HG03457 (cell line): Measurements from ENCODE around the gene ADAM15.
A peak's percentile ranks its signal among the peaks of the same experiment; 100 is the strongest.

ENCODE experiments used
- ATAC-seq: cut with Tn5 transposase; IDR thresholded peaks from one replicate; pipeline ENCODE4 v1.9.1; 2021; ENCODE audit warnings: moderate number of reproducible peaks; ENCODE audit not compliant: unreplicated experiment

Gene ADAM15, protein sequence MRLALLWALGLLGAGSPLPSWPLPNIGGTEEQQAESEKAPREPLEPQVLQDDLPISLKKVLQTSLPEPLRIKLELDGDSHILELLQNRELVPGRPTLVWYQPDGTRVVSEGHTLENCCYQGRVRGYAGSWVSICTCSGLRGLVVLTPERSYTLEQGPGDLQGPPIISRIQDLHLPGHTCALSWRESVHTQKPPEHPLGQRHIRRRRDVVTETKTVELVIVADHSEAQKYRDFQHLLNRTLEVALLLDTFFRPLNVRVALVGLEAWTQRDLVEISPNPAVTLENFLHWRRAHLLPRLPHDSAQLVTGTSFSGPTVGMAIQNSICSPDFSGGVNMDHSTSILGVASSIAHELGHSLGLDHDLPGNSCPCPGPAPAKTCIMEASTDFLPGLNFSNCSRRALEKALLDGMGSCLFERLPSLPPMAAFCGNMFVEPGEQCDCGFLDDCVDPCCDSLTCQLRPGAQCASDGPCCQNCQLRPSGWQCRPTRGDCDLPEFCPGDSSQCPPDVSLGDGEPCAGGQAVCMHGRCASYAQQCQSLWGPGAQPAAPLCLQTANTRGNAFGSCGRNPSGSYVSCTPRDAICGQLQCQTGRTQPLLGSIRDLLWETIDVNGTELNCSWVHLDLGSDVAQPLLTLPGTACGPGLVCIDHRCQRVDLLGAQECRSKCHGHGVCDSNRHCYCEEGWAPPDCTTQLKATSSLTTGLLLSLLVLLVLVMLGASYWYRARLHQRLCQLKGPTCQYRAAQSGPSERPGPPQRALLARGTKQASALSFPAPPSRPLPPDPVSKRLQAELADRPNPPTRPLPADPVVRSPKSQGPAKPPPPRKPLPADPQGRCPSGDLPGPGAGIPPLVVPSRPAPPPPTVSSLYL

DNA sequence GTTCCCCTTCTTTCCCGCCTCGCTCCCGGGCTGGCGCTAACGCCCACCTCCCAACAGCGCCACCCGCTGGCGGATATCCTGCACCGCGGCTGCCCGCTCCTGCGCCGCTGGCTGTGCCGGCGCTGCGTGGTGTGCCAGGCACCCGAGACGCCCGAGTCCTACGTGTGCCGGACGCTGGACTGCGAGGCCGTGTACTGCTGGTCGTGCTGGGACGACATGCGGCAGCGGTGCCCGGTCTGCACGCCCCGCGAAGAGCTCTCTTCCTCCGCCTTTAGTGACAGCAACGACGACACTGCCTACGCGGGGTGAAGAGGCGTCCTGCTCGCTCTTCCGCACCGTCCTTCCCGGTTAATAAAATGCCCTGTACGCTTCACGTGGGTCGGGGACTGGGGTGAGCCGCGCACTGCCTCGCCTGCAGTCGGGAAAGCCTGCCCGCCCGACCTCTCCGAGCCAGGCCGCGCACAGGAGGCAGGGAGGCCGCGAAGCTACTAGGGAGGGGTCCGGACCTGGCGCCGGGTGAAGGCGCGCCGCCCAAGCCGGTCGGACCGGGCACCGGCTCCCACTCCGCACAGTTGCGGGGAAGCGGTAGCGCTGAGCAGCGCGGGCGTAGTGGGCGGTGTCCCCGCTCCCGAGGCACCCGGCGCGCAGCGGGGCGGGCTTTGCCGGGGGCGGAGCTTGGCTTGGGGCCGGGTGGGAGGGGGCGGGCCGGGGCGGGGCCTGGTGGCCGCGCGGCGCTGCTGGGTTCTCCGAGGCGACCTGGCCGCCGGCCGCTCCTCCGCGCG lies at the start of gene ADAM15:
TSS of gene ADAM15 (plus strand) at position 757 of the 782 bp plus-strand sequence. CDS start 71 bp downstream, outside the sequence.
- no peak for ATAC-seq

DNA sequence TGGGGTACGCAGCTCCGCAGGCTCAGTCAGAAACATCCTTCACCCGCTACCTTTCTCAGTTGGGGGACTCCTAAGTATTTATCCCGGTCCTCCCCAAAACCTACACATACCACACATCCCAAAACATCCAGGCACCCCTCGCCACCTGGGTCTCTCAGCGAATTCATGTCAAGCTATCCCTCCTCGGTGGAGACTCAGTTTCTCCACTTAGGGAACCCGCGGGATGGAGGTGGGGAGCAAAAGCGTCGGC lies 49.8 kb upstream of the ADAM15 start:
- no peak for ATAC-seq

DNA sequence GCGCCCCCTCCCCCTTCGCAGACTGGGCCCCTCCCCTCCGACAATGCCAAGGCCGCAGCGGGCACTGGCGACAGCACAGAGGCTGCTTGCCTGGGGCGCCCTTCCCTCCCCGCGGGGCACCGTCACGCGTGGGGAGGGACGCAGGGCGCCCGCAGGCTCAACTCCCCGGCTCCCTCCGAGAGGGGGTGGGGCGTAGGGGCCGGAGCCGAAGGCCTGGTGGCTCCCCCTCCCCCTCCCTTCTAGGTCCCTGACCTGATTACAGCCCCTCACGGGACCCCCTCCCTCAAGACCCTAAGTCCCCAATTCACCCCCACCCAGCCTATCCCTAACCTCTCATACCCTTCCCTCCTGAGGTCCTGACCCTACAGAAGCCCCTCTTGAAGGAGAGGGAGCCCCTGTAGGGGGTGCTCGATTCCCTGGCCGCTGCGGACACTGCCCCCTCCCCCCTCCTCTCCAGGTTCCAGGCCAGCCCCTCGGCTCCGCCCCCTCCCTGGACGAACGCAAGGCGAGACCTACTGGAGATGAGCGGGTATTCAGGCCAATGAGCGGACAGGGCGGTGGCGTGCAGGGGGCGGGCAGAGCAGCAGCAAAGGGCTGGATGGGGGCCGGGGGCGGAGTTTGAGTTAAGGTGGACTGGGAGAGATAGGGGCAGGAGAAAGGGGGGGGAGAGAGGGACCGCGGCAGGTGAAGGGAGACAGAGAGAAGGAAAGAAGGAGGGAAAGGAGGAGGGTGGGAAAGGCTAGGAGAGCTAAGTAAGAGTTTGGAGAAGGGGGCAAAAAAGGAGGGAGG lies 49.2 kb upstream of the ADAM15 start:
- peak; percentile 42 for ATAC-seq

DNA sequence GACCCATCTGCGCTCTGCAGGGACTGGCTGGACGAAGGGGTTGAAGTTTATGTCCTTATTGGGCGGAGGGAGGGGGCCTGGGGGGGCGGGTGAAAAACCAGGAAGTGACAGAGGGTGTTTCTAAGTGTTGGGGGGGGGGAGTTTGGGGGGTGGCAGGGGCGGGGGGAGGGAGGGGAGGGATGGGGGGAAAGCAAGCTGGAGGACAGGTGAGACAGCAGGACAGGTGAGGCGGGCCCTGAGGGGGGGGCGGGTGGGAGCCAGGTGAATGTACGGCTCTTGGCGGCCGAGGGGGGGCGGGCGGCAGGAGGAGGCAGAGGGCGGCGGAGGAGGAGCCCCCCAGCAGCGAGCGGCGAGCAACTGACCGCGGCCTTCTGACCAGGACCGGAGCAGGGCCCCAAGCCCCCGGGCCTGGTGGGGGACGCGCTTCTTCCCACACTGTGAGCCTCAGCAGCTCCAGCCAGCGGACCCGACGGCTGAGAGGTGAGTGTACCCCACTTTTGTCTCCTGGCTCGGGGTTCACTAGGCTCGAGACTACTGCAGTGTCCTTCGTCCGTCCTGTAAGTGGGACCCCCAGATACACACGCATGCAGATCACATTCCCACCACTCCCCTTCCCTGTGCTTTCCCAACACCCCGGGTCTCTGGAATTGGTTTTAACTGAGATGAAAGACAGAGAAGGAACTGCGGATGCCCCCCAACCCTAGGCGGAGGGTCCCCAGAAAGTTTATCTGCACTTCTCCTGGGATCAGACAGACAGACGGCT lies 48.5 kb upstream of the ADAM15 start, which contains the start of gene ZBTB7B:
TSS of gene ZBTB7B (plus strand) at position 339 of the 763 bp plus-strand sequence. CDS start 11,859 bp downstream, outside the sequence.
- ATAC-seq = no peak

DNA sequence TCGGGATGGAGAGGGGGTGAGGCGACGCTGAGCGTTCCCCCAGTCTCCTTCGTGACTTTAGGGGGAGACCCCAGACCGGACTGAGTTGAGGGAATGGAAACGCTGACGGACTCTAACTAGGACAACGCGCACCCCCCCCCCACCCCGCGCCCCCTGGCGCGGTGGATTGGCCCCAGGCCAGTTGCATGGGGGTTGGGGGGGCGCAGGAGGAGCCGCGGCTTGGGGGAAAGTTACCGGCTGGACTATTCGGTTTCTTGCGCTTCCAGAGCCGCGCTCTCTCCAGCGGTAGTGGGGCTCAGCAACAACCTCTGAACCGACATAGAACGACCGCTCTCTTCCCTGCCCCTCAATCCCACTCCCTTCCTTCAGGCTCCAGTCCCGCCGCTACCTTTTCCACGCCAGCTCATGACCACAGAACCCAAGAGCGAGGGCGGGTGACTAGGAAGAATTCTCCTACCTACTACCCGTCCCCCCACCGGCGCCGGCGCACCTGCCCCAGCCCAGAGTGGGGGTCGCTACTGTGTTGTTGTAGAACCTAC lies 47.8 kb upstream of the ADAM15 start:
- ATAC-seq = no peak

DNA sequence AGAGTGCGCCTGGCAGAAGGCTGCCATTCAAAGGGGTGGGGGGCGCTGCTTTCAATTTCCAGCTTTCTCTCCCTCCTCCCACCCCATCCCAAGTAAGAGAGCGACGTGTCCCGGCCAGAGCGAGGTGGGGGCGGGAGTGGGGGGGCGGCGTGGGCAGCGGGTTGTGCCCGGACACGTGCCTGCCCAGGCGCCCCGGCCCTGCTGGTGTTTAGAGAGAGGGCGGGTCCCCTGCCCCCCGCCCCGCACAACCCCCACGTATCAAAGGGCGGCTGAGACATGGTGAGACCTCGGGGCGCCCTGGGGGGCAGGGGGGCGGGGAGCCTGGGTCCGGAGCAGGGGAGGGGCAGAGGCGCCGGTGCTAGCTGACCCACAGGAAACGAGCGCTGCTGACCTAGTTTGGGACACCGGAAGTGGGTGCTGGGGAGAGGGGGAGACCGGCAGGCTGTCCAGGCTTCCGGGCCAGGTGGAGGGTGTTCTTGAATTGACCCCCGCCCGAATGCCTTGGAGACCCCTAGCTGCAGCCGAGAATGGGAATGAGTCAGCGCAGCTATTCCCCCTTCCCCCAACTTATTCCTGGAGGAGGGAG lies 47.3 kb upstream of the ADAM15 start:
- no peak for ATAC-seq

DNA sequence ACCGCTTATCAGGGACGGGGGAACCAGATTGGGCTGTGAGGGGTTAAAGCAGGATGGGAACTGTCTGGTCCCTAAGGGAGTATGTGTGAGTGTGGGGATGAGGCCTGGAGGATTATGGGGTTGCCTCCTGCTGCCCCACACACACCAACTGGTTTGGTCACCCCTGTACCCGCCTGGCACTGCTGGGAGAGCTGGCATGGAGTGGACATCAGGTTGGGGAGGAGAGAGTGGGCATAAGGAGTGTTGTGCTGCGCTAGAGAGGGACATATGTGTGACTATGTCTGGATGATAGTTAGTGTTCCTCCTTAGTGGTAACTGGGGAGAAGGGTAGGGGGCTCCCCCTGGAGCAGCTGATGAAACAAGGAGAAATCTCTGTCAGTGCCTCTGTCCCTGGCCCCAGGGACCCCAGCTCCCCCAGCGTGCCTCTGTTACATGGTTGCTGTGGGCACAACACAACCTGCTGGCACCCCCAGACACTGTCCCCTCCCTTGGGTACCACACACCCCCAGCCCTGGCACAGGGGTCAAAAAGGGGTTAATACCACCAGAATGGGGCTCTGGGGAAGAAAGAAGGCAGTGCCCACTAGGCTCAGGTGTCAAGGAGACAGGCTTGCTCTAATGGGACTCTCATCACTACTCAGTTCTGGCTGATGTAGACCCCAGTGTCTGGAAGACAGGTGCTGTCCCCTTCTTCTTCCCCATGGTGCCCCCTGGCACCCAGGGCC lies 46.6 kb upstream of the ADAM15 start:
- no peak for ATAC-seq

DNA sequence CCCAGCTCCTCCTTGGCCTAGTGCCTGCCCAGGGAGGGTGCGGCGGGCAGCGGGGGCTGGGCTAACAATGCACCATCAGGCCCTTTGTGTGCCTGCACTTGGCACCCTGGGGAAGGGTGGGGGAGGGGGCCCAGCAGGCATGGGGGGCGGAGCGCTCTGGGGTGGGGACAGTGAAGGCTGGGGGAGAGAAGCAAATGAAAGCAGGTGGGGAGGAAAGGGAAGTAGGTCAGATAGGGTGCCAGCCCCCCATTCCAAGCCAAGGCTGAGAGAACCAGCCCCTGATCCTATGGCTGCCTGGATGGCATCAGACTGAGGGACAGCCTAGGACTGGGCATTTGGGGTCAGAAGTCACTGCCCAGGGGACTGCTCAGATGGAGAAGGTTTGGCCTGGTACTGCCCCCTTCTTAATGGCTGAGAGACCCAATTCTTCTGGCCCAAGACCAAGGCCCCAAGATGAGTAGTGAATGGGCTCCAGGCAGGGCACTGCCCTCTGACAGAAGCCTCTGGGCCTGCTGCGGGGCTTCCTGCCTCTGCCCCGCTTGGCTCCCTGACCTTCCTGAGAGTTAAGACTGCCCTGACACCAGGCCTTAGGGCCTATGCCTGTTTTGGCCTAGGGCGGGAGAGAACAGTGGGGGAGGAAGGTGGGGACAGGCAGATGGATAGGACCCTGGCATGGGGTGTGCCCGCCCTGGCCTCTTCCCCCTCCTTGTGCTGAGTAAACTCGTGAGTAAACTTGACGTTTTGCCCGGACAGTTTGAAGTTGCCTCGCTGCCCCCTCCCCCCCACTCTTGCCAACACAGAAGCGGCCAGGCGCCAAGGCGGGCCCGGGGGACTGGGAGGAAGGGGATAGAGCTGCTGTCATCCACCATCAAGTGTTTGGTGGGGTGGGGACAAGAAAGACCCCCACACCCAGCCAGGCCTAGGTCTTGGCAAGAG lies 45.8 kb upstream of the ADAM15 start:
- no peak for ATAC-seq

DNA sequence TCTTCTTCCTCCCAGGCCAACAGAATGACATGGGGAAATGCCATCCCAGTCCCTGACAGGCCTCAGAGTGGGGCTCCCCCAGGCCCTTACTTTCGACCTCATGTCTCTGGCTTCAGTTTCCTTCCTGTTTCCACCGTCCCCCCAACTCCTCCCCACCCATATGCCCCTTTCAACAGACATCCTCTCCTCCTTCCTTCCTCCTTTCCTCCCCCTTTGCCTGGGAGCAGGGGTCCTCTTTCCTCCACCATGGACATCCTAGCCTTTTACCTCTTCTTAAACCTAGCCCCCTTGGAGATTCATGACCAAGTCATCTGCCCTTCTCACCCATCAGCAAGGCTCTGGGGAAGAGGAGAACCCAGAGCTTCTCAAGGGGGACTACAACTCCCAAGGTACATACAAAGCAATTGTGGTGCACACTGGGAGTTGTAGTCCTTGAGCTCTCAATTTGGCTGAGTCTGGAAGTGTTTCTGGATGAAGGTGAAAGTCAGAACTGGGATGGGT lies 44.5 kb upstream of the ADAM15 start:
- no peak for ATAC-seq

DNA sequence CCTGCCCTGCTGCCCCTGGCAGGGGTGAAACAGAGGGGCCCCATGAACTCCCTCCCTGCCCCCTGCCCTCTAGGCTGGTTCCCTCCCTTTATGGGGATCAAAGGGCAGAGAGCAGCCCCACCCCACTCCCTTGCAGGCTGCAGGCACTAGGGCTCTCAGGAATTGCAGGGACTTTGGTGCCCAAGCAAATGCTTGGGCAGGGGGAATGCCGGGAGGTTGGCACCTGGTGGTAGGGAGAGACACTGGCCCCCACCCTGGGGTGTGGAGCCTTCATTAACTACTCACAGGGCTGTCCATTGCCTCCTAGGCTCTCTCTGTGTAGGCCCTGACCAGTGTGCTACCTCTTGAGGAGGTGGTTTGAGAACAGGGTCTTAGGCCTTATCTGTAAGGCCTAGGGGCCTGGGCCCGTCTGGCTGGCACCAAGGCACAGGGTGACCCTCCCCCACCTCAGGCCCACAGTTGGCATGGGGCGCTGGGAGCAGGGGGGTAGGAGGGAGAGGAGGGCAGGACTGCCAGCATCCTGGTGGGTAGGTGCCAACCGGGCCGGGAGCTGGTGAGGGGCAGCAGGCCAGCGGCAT lies 43.8 kb upstream of the ADAM15 start:
- ATAC-seq = no peak

DNA sequence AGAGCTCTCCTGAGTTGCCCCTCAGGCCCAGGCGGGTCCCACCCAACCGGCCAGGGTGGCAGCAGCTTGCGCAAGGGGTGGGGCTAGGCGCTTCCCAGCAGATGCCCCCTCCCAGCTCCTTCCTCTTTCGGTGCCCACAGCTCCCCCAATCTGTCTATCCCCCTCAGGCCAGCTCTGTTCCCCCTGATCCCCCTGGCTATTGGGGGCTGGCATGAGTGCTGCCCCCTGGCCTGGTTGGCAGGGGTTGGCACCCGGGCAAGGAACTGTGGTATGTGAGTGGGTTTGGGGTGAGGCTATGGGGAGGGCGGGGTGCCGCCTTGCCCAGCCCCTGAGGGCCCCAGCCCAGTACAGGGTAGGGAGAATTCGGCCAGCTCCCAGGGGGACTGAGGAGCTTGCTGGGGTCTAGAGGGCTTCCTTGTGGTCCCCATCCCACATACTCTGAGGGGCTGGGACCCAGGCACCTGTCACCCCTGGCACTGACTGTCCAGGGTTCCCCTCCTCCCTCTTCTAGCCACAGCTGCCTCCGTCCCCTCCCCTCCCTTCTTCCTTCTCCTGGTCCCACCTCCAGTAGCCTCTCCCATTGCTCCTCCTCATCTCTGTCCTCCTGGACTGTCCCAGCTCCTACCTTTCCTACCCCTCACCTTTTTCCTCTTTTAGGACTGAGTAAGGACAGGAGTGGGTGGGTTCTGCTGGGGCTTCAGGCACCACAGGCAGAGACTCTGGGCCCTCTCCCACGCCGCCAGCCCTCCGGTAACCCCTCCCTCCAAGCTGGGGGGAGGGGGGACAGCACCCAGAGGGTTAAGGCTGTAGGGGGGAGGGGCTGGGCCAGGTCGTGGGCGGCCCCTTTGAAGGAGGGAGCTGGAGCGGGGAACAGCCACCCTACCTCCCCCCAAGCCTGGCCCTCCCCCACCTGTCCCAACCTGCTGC lies 42.8 kb upstream of the ADAM15 start:
- no peak for ATAC-seq

DNA sequence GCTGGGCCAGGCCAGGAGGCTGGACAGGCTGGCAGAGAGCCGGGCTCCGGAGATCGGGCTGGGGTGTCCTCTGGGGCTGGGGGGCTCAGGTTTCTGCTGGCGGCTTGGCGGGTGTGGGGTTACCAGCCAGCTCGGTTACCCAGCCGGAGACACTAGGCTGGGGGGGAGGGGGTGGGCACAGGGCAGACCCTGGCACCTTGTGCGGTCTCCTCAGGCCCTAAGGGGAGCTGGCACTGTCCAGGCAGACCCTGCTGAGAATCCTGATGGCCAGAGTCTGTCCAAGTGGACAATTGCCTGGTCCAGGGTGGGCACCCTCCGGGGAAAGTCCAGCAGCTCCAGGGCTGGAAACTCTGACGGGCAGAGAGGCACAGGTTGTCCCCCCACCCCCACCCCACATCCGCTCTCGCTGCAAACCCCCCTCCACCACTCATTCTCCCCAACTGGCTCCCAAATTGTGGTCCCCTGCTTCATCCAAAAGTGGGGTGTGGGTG lies 41.9 kb upstream of the ADAM15 start:
- no peak for ATAC-seq

DNA sequence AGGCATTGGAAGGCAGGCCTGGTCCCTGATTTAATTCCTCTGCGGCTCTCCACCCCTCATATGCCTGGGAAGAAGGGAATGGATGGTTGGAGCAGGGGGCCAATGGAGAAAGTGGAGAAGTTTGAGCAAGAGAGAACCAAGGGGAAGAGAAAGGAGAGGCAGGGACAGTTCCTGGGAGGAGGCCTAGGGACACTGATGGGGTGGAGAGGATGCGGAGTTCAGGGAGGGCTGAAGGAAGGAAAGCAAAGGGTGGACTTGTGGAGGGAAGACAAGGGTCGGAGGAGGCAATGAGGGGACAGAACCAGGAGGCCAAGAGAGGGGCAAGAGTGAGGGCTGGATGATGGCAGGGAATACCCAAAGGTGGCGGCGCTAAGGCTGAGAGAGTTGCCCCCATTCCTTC lies 41.4 kb upstream of the ADAM15 start:
- ATAC-seq = no peak

DNA sequence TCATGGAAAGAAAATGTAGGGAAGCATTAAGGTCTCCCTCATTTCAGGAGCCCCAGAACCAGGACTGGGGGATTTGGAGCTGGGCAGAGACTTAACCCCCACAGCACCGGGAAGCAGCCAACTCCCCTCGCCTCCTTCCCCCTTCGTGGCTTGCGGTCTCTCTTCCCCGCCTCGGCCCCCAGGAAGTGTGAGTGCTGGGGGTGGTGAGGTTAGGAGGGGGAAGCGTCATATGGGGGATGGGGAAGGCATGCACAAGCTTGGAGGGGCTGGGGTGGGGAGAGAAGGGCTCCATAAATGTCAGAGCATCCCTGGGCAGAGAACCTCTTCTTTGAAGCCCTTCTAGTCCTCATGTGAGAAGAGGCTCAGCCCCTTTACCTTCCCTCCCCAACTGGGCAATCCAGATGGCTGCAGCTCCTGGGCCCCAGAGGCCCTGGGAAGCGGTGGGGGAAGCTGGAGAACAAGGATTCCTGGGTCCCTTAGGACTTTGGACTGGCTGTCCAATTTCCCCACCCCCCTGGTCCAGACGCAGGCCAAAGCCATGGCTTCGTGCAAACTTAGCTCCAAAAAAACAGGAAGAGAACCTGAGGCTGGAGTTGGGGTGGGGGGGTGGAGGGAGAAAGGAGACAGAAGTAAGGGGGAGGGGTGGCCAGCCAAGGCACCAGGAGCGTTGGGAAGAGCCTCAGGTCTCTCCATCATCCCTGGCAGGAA lies 40.8 kb upstream of the ADAM15 start:
- no peak for ATAC-seq

DNA sequence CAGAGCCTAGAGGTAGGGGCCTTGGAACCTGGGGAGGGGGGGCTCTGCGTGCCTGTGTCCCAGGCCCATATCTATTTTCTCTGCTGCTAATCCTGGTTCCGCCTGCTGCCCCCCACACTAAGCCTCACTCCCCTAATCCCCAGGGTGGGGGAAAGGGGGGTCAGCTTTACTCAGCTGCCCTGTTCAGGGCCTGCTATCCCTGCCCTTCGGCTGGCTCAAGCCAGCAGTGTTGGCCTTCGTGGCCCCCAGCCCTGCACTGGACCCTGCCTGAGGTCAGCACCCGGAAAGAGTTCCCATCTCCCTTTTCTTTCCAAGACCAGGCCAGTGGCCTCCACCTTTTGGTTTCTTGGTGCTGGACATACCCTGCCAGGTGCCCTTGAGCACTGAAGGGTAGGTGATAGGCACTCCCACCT lies 40.1 kb upstream of the ADAM15 start:
- no peak for ATAC-seq
